Fibroblast of pulmonary artery (primary cell): ENCODE data around the gene NOL4L.

Source experiments
- DNase-seq: peaks from one replicate; pipeline ENCODE4 v3.0.0-alpha.2; 2010; ENCODE audit warnings: low read depth
- H3K4me3 ChIP-seq: replicated peaks from 2 replicates; pipeline ENCODE4 v1.5.1; 2011; ENCODE audit warnings: low read depth, mild to moderate bottlenecking, control low read depth, low read length, moderate library complexity
- CTCF ChIP-seq: IDR thresholded peaks from 2 replicates; pipeline ENCODE4 v1.5.1; 2011; ENCODE audit warnings: mild to moderate bottlenecking, control low read depth, low read length, inconsistent platforms; ENCODE audit errors: missing control alignments

Gene NOL4L

GRCh38 chr20:32523613-32524213 lies 61.4 kb downstream of the NOL4L start:
- DNase-seq: no peak
- H3K4me3 ChIP-seq: no peak overlapping the region
- TF ChIP-seq CTCF: no peak

GRCh38 chr20:32522776-32523612 lies 62.1 kb downstream of the NOL4L start:
- no peak for DNase-seq
- no peak overlapping the region for H3K4me3 ChIP-seq
- TF ChIP-seq CTCF: no peak

GRCh38 chr20:32522526-32522775 lies 62.7 kb downstream of the NOL4L start:
- TF ChIP-seq CTCF: no peak
- no peak for DNase-seq
- no peak overlapping the region for H3K4me3 ChIP-seq

GRCh38 chr20:32521780-32522525 lies 63.2 kb downstream of the NOL4L start:
- peak; percentile 67 for DNase-seq
- peak; percentile 89 for TF ChIP-seq CTCF
- no peak overlapping the region for H3K4me3 ChIP-seq

GRCh38 chr20:32520927-32521203 lies 64.3 kb downstream of the NOL4L start:
- no peak for TF ChIP-seq CTCF
- DNase-seq: no peak
- no peak overlapping the region for H3K4me3 ChIP-seq

- no peak overlapping the region for H3K4me3 ChIP-seq
- no peak for TF ChIP-seq CTCF
- no peak for DNase-seq
Observed at GRCh38 chr20:32519381-32519730, 65.8 kb downstream of the NOL4L start.
